K562 (cell line): ENCODE measurements around the gene SLC39A7. TPM values are rescaled to one million over a fixed set of nuclear protein-coding genes. Genes with fewer than 3 reads are reported as not detected.

ENCODE experiments used
- BCOR ChIP-seq: fragments of 450-650 bp; IDR thresholded peaks from 2 replicates; pipeline ENCODE4 v1.6.1; 2016
- CBX3 ChIP-seq, 2 experiments: IDR thresholded peaks; 1 replicate in 1 of 2; 2 replicates in 1 of 2; pipeline ENCODE4 v1.6.1; 2012; ENCODE audit warnings: inconsistent platforms in 2 of 2, low read length in 2 of 2, borderline replicate concordance in 1 of 2, control low read depth in 1 of 2
- CHD1 ChIP-seq: fragments of 200-600 bp; sonication (generic); IDR thresholded peaks from one replicate; pipeline ENCODE4 v1.6.1; 2012; ENCODE audit warnings: mild to moderate bottlenecking, moderate library complexity, low read length, inconsistent platforms
- DPF2 ChIP-seq: fragments of 450-650 bp; IDR thresholded peaks from 2 replicates; pipeline ENCODE4 v1.6.1; 2016
- HMG20A ChIP-seq: fragments of 450-650 bp; formaldehyde crosslinking; conservative IDR thresholded peaks from 2 replicates; pipeline ENCODE4 v1.4.0; 2020; ENCODE audit warnings: mild to moderate bottlenecking, mixed read lengths
- IFI16 ChIP-seq: fragments of 250-450 bp; sonication (Bioruptor Pico); IDR thresholded peaks from 2 replicates; pipeline ENCODE4 v2.1.2; 2022; ENCODE audit warnings: mild to moderate bottlenecking, inconsistent platforms
- JUND ChIP-seq, 2 experiments: IDR thresholded peaks; 2 replicates in 1 of 2; 3 replicates in 1 of 2; pipeline ENCODE4 v1.6.1; 2011; ENCODE audit warnings: borderline replicate concordance in 2 of 2, low read depth in 2 of 2, low read length in 2 of 2, improper control_type of control experiment in 1 of 2, missing biosample characterization in 1 of 2, missing genetic modification characterization in 1 of 2, missing genetic modification reagents in 1 of 2
- KLF13 ChIP-seq: fragments of 450-650 bp; IDR thresholded peaks from 2 replicates; pipeline ENCODE4 v1.6.1; 2016; ENCODE audit warnings: missing genetic modification characterization, low read depth, mild to moderate bottlenecking, missing compliant biosample characterization, moderate library complexity, borderline replicate concordance
- KLF6 ChIP-seq: fragments of 250-450 bp; sonication (Bioruptor Pico); IDR thresholded peaks from 2 replicates; pipeline ENCODE4 v1.4.0; 2020; ENCODE audit warnings: mild to moderate bottlenecking, moderate library complexity, borderline replicate concordance
- MCM2 ChIP-seq: fragments of 450-650 bp; IDR thresholded peaks from 2 replicates; pipeline ENCODE4 v1.6.1; 2017; ENCODE audit warnings: low read depth, mild to moderate bottlenecking
- PBX2 ChIP-seq, 2 experiments: IDR thresholded peaks in 1 of 2; conservative IDR thresholded peaks in 1 of 2; 2 replicates each; pipeline ENCODE4 v1.6.1; 2016; ENCODE audit warnings: low read depth in 2 of 2, mild to moderate bottlenecking in 1 of 2, missing compliant biosample characterization in 1 of 2, missing genetic modification characterization in 1 of 2, moderate library complexity in 1 of 2
- SPI1 ChIP-seq: IDR thresholded peaks from 2 replicates; pipeline ENCODE4 v1.6.1; 2011; ENCODE audit warnings: low read depth, low read length, control low read depth, borderline replicate concordance
- SRSF3 ChIP-seq: fragments of 200-400 bp; formaldehyde crosslinking; IDR thresholded peaks from 2 replicates; pipeline ENCODE4 v1.6.1; 2016; ENCODE audit warnings: mild to moderate bottlenecking, low read length, moderate library complexity; ENCODE audit not compliant: insufficient read depth
- TBL1XR1 ChIP-seq, 2 experiments: IDR thresholded peaks; 2 replicates each; pipeline ENCODE4 v1.6.1; 2012; ENCODE audit warnings: improper control_type of control experiment in 2 of 2, low read length in 2 of 2, mild to moderate bottlenecking in 1 of 2
- ZC3H11A ChIP-seq: IDR thresholded peaks from 2 replicates; pipeline ENCODE4 v1.6.1; 2012; ENCODE audit warnings: low read depth, low read length, improper control_type of control experiment
- ZKSCAN3 ChIP-seq: fragments of 250-450 bp; sonication (Bioruptor Pico); IDR thresholded peaks from 2 replicates; pipeline ENCODE4 v1.4.0; 2020
- ZNF224 ChIP-seq: sonication (generic); formaldehyde crosslinking; IDR thresholded peaks from 2 replicates; pipeline ENCODE4 v1.8.0; 2022; ENCODE audit warnings: mild to moderate bottlenecking, missing genetic modification reagents
- polyA plus RNA-seq, 8 experiments: library from polyadenylated mRNA; depleted of rRNA in 4 of 8; stranded (reverse) in 5 of 8; unstranded in 3 of 8; fragments of >200 nt; fragmentation: Nextera tagmentation in 2 of 8; fragmentation: Illumina TruSeq in 1 of 8; extraction: Ambion mirVana in 2 of 8; extraction: Trizol in 1 of 8; gene quantifications; 2 replicates each; pipeline versions ENCODE4 v1.2.1 to v1.2.3, GENCODE V29; 2011 to 2014; ENCODE audit warnings: inconsistent platforms in 1 of 8, missing spikeins in 1 of 8
- total RNA-seq, 7 experiments: library from RNA; depleted of rRNA in 6 of 7; stranded (reverse); fragments of >200 nt in 6 of 7; fragmentation: Illumina TruSeq in 2 of 7; extraction: Trizol in 2 of 7; gene quantifications; 2 replicates each; pipeline versions ENCODE4 v1.2.1 to v1.2.3, GENCODE V29; 2011 to 2021; ENCODE audit warnings: low replicate concordance in 1 of 7
- TF ChIP-seq, protein P1 (sequence below): sonication (generic); formaldehyde crosslinking; IDR thresholded peaks from 2 replicates; pipeline ENCODE4 v1.5.0; 2020; ENCODE audit warnings: missing genetic modification reagents
- TF ChIP-seq, protein P2 (sequence below): fragments of 250-450 bp; sonication (Bioruptor Pico); IDR thresholded peaks from 2 replicates; pipeline ENCODE4 v1.4.0; 2020

Gene SLC39A7
- total and polyA plus RNA-seq, 9 of the 15 experiments (the other 6 are each of a cell fraction or from before 2014, with no cell fraction given): 21.7 to 169 (median 121) TPM

- TF ChIP-seq IFI16 (no peak), CHD1 (no peak), DPF2 (0 out of 2 replicates have a peak, but pooled peaks have one; percentile 68), KLF6 (CRISPR knock-in tag) (peak; percentile 25; the same call in 1 of the 2 replicates), KLF13 (peak; percentile 49; the same call in 1 of the 2 replicates), CBX3 (IDR thresholded peaks at IDR 0.05; ENCODE audit: borderline replicate concordance in 1 of 2, low read length in 2 of 2) (no peak), ZNF224 (no peak), ZC3H11A (no peak), HMG20A (CRISPR knock-in tag) (no peak), JUND (IDR thresholded peaks at IDR 0.05; ENCODE audit: borderline replicate concordance, low read depth, low read length) (no peak), JUND (tag; IDR thresholded peaks at IDR 0.05; ENCODE audit: borderline replicate concordance, low read depth, low read length) (peak; percentile 47; the same call in 1 of the 3 replicates), SPI1 (peak; percentile 57; the same call in 1 of the 2 replicates), PBX2 (CRISPR knock-in tag; IDR thresholded peaks at IDR 0.05; ENCODE audit: low read depth) (no peak), PBX2 (tag; conservative IDR thresholded peaks at IDR 0.05; ENCODE audit: low read depth) (no peak), MCM2 (no peak), BCOR (no peak), ZKSCAN3 (no peak), SRSF3 (no peak), TBL1XR1 (IDR thresholded peaks at IDR 0.05; ENCODE audit: low read length in 2 of 2) (0 out of 4 replicates have a peak, but pooled peaks of 1 of the 2 experiments have one; percentile 46)
- TF ChIP-seq, protein P1, sequence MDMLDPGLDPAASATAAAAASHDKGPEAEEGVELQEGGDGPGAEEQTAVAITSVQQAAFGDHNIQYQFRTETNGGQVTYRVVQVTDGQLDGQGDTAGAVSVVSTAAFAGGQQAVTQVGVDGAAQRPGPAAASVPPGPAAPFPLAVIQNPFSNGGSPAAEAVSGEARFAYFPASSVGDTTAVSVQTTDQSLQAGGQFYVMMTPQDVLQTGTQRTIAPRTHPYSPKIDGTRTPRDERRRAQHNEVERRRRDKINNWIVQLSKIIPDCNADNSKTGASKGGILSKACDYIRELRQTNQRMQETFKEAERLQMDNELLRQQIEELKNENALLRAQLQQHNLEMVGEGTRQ (CRISPR knock-in tag): peak; percentile 54
- TF ChIP-seq, protein P2, sequence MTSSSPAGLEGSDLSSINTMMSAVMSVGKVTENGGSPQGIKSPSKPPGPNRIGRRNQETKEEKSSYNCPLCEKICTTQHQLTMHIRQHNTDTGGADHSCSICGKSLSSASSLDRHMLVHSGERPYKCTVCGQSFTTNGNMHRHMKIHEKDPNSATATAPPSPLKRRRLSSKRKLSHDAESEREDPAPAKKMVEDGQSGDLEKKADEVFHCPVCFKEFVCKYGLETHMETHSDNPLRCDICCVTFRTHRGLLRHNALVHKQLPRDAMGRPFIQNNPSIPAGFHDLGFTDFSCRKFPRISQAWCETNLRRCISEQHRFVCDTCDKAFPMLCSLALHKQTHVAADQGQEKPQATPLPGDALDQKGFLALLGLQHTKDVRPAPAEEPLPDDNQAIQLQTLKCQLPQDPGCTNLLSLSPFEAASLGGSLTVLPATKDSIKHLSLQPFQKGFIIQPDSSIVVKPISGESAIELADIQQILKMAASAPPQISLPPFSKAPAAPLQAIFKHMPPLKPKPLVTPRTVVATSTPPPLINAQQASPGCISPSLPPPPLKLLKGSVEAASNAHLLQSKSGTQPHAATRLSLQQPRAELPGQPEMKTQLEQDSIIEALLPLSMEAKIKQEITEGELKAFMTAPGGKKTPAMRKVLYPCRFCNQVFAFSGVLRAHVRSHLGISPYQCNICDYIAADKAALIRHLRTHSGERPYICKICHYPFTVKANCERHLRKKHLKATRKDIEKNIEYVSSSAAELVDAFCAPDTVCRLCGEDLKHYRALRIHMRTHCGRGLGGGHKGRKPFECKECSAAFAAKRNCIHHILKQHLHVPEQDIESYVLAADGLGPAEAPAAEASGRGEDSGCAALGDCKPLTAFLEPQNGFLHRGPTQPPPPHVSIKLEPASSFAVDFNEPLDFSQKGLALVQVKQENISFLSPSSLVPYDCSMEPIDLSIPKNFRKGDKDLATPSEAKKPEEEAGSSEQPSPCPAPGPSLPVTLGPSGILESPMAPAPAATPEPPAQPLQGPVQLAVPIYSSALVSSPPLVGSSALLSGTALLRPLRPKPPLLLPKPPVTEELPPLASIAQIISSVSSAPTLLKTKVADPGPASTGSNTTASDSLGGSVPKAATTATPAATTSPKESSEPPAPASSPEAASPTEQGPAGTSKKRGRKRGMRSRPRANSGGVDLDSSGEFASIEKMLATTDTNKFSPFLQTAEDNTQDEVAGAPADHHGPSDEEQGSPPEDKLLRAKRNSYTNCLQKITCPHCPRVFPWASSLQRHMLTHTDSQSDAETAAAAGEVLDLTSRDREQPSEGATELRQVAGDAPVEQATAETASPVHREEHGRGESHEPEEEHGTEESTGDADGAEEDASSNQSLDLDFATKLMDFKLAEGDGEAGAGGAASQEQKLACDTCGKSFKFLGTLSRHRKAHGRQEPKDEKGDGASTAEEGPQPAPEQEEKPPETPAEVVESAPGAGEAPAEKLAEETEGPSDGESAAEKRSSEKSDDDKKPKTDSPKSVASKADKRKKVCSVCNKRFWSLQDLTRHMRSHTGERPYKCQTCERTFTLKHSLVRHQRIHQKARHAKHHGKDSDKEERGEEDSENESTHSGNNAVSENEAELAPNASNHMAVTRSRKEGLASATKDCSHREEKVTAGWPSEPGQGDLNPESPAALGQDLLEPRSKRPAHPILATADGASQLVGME: no peak
Measured at GRCh38 chr6:33199687-33200218, 914 bp upstream of the SLC39A7 start (continued).
